H1 (cell line): ENCODE measurements around the gene ITGAE. TPM values are rescaled to one million over a fixed set of nuclear protein-coding genes. Genes with fewer than 3 reads are reported as not detected.

Source experiments
- CTCF ChIA-PET: fragments of 300-600 bp; sonication (Branson Sonifier 250); formaldehyde crosslinking; loops from one replicate; lab custom pipeline; 2021; ENCODE audit not compliant: partially characterized antibody; lab: Charles Lee
- POLR2A ChIA-PET: fragments of 300-600 bp; sonication (Branson Sonifier 250); formaldehyde crosslinking; loops from one replicate; lab custom pipeline; 2021; ENCODE audit warnings: inconsistent platforms; ENCODE audit not compliant: partially characterized antibody; lab: Charles Lee
- DNase-seq, 2 experiments: peaks; one replicate each; pipeline versions ENCODE4 v3.0.0 to v3.0.0-alpha.2; 2010 to 2022; ENCODE audit warnings: low spot score in 2 of 2, low read depth in 1 of 2, mixed read lengths in 1 of 2
- FAIRE-seq: peaks from 2 replicates; lab custom pipeline; 2011; peaks lifted over from hg19 to GRCh38; lab: Jason Lieb, UNC
- H2AFZ ChIP-seq: 2 replicates; pipeline ENCODE4 v1.8.1; 2012; ENCODE audit warnings: low read length, inconsistent platforms
- H2AK5ac ChIP-seq: 2 replicates; pipeline ENCODE4 v1.6.1; 2013; ENCODE audit warnings: low read depth, low read length
- H2BK120ac ChIP-seq: replicated peaks from 2 replicates; pipeline ENCODE3; 2013; ENCODE audit warnings: low read depth, low read length, inconsistent platforms
- H2BK12ac ChIP-seq: 2 replicates; pipeline ENCODE4 v1.6.1; 2013; ENCODE audit warnings: low read depth, low read length
- H2BK15ac ChIP-seq: 2 replicates; pipeline ENCODE4 v1.6.1; 2013; ENCODE audit warnings: low read length
- H2BK20ac ChIP-seq: 2 replicates; pipeline ENCODE4 v1.6.1; 2013; ENCODE audit warnings: low read length
- H2BK5ac ChIP-seq: 2 replicates; pipeline ENCODE4 v1.6.1; 2013; ENCODE audit warnings: low read depth, low read length
- H3K14ac ChIP-seq: 2 replicates; pipeline ENCODE4 v1.6.1; 2013; ENCODE audit warnings: inconsistent platforms; ENCODE audit not compliant: insufficient read length
- H3K18ac ChIP-seq: 2 replicates; pipeline ENCODE4 v1.6.1; 2013; ENCODE audit warnings: low read length; ENCODE audit errors: extremely low read depth
- H3K23ac ChIP-seq: 2 replicates; pipeline ENCODE4 v1.6.1; 2013; ENCODE audit warnings: inconsistent platforms; ENCODE audit not compliant: insufficient read length
- H3K23me2 ChIP-seq: 2 replicates; pipeline ENCODE4 v1.6.1; 2013; ENCODE audit warnings: low read depth, low read length
- H3K27ac ChIP-seq: 2 replicates; pipeline ENCODE4 v1.6.1; 2011; ENCODE audit warnings: low read depth, low read length, inconsistent platforms
- H3K27me3 ChIP-seq, 4 experiments: replicated peaks in 1 of 4; 1 replicate in 1 of 4; 2 replicates in 3 of 4; pipeline versions ENCODE4 v1.6.1 to v1.8.1; 2011 to 2013; ENCODE audit warnings: low read length in 3 of 4, mild to moderate bottlenecking in 3 of 4, inconsistent platforms in 2 of 4, mixed read lengths in 2 of 4, moderate library complexity in 1 of 4; ENCODE audit not compliant: control insufficient read depth in 3 of 4, insufficient read depth in 3 of 4; ENCODE audit errors: extremely low read depth in 1 of 4
- H3K36me3 ChIP-seq, 4 experiments: 2 replicates each; pipeline versions ENCODE4 v1.6.1 to v1.8.1; 2011 to 2013; ENCODE audit warnings: mild to moderate bottlenecking in 4 of 4, low read length in 3 of 4, moderate library complexity in 2 of 4, control low read depth in 1 of 4, inconsistent platforms in 1 of 4; ENCODE audit not compliant: insufficient read depth in 4 of 4, control insufficient read depth in 2 of 4
- H3K4ac ChIP-seq: replicated peaks from 2 replicates; pipeline ENCODE3; 2013; ENCODE audit warnings: low read length, low read depth, mixed read lengths, inconsistent platforms; ENCODE audit not compliant: insufficient read length
- H3K4me1 ChIP-seq, 4 experiments: replicated peaks in 1 of 4; 1 replicate in 1 of 4; 2 replicates in 3 of 4; pipeline versions ENCODE4 v1.6.1 to v1.8.1; 2011 to 2013; ENCODE audit warnings: low read length in 3 of 4, inconsistent platforms in 2 of 4, mixed read lengths in 1 of 4; ENCODE audit not compliant: insufficient read depth in 4 of 4, control insufficient read depth in 3 of 4
- H3K4me2 ChIP-seq, 2 experiments: 2 replicates each; pipeline versions ENCODE4 v1.6.1 to v1.8.1; 2011 to 2013; ENCODE audit warnings: low read depth in 2 of 2, low read length in 2 of 2, control low read depth in 1 of 2, inconsistent platforms in 1 of 2, mild to moderate bottlenecking in 1 of 2; ENCODE audit not compliant: insufficient read depth in 1 of 2
- H3K4me3 ChIP-seq, 4 experiments: fragments of 200-600, 300-600 bp in 1 of 4; sonication (generic), shearing (Covaris generic), sonication (Bioruptor Twin) in 1 of 4; 2 replicates each; pipeline versions ENCODE4 v1.5.1 to v1.8.1; 2011 to 2016; ENCODE audit warnings: low read length in 4 of 4, low read depth in 3 of 4, control low read depth in 2 of 4, inconsistent platforms in 2 of 4, mild to moderate bottlenecking in 2 of 4, mixed read lengths in 1 of 4, moderate library complexity in 1 of 4; ENCODE audit not compliant: insufficient read depth in 2 of 4; ENCODE audit errors: extremely low read depth in 1 of 4
- H3K56ac ChIP-seq: replicated peaks from 2 replicates; pipeline ENCODE3; 2013; ENCODE audit warnings: low read depth, mild to moderate bottlenecking, mixed read lengths, low read length, inconsistent platforms; ENCODE audit not compliant: insufficient read length
- H3K79me1 ChIP-seq: 2 replicates; pipeline ENCODE4 v1.6.1; 2013; ENCODE audit warnings: low read depth, low read length, control low read depth
- H3K79me2 ChIP-seq, 2 experiments: 2 replicates each; pipeline versions ENCODE4 v1.6.1 to v1.8.1; 2012 to 2013; ENCODE audit warnings: low read length in 2 of 2, mild to moderate bottlenecking in 2 of 2, inconsistent platforms in 1 of 2; ENCODE audit not compliant: insufficient read depth in 2 of 2, control insufficient read depth in 1 of 2
- H3K9ac ChIP-seq, 4 experiments: replicated peaks in 1 of 4; 1 replicate in 1 of 4; 2 replicates in 3 of 4; pipeline versions ENCODE4 v1.6.1 to v1.8.1; 2011 to 2013; ENCODE audit warnings: low read depth in 3 of 4, low read length in 3 of 4, control low read depth in 2 of 4, mild to moderate bottlenecking in 2 of 4, moderate library complexity in 2 of 4, inconsistent platforms in 1 of 4; ENCODE audit errors: extremely low read depth in 1 of 4
- H3K9me3 ChIP-seq, 2 experiments: 2 replicates each; pipeline versions ENCODE4 v1.6.1 to v1.8.1; 2012 to 2013; ENCODE audit warnings: mild to moderate bottlenecking in 2 of 2, moderate library complexity in 2 of 2, control low read depth in 1 of 2, inconsistent platforms in 1 of 2, low read depth in 1 of 2, low read length in 1 of 2, mixed read lengths in 1 of 2; ENCODE audit not compliant: insufficient read depth in 2 of 2
- H4K20me1 ChIP-seq, 2 experiments: replicated peaks in 1 of 2; 2 replicates each; pipeline versions ENCODE3 to v1.8.1; 2011 to 2013; ENCODE audit warnings: inconsistent platforms in 2 of 2, low read length in 2 of 2, mild to moderate bottlenecking in 1 of 2; ENCODE audit not compliant: insufficient read depth in 2 of 2, control insufficient read depth in 1 of 2
- H4K5ac ChIP-seq: 2 replicates; pipeline ENCODE4 v1.6.1; 2013; ENCODE audit warnings: low read length, low read depth, mixed read lengths, inconsistent platforms; ENCODE audit not compliant: insufficient read length
- H4K8ac ChIP-seq: 2 replicates; pipeline ENCODE4 v1.8.0; 2013; ENCODE audit warnings: mild to moderate bottlenecking, moderate library complexity, low read length, inconsistent platforms; ENCODE audit not compliant: insufficient read depth; ENCODE audit errors: extremely low read depth
- H4K91ac ChIP-seq: replicated peaks from 2 replicates; pipeline ENCODE3; 2013; ENCODE audit warnings: low read length, mixed read lengths, inconsistent platforms; ENCODE audit not compliant: insufficient read length
- ASH2L ChIP-seq: fragments of 200-600, 300-600 bp; sonication (generic); IDR thresholded peaks from one replicate; pipeline ENCODE4 v1.7.1; 2017; ENCODE audit warnings: low read length
- BRCA1 ChIP-seq: IDR thresholded peaks from 2 replicates; pipeline ENCODE4 v1.6.1; 2012; ENCODE audit warnings: low read depth, low read length, improper control_type of control experiment
- FOSL1 ChIP-seq: IDR thresholded peaks from 2 replicates; pipeline ENCODE4 v1.6.1; 2011; ENCODE audit warnings: mild to moderate bottlenecking, low read depth, low read length, moderate library complexity; ENCODE audit not compliant: insufficient read depth
- NANOG ChIP-seq: IDR thresholded peaks from 2 replicates; pipeline ENCODE4 v1.6.1; 2011; ENCODE audit warnings: low read length, low read depth, mild to moderate bottlenecking, inconsistent platforms; ENCODE audit not compliant: insufficient read depth, poor library complexity, severe bottlenecking
- RNF2 ChIP-seq: fragments of 200-900, 300-1000 bp; sonication (generic); IDR thresholded peaks from 2 replicates; pipeline ENCODE4 v1.7.1; 2016; ENCODE audit warnings: borderline replicate concordance, low read depth, mild to moderate bottlenecking, antibody characterized with exemption, low read length; ENCODE audit not compliant: poor library complexity, severe bottlenecking; ENCODE audit errors: missing control alignments
- WGBS, 2 experiments: shearing (Covaris generic) in 1 of 2; methylation state at CpG; one replicate each; pipeline versions ENCODE4 v1.1.6 to v1.1.7; 2013 to 2015; ENCODE audit warnings: low lambda C conversion rate in 2 of 2, mixed read lengths in 2 of 2, inconsistent platforms in 1 of 2, low coverage in 1 of 2, missing lambda C conversion rate in 1 of 2; ENCODE audit not compliant: insufficient replicate concordance in 2 of 2, insufficient coverage in 1 of 2, insufficient read length in 1 of 2; ENCODE audit errors: extremely low coverage in 1 of 2, missing lambda C conversion rate in 1 of 2; 5-methylcytosine and 5-hydroxymethylcytosine counted together
- polyA plus RNA-seq, 7 experiments: library from polyadenylated mRNA; depleted of rRNA in 3 of 7; stranded (reverse) in 5 of 7; unstranded in 2 of 7; fragments of >200 nt in 5 of 7; fragments of 200-250 nt in 2 of 7; gene quantifications; 1 replicate in 5 of 7; 2 replicates in 1 of 7; 4 replicates in 1 of 7; pipeline versions ENCODE4 v1.2.1 to v1.2.3, GENCODE V29; 2011 to 2013; ENCODE audit warnings: missing spikeins in 2 of 7, mixed read lengths in 2 of 7
- total RNA-seq: library from RNA; stranded (reverse); fragmentation: NEBNext Ultra II Directional; extraction: Animal tissue kit (Norgen Biotek cat#: 25700); gene quantifications from 2 replicates; pipeline ENCODE4 v1.2.1, GENCODE V29; 2021

Gene ITGAE
- total and polyA plus RNA-seq, 2 of the 8 experiments (the other 6 are each of a cell fraction or from before 2014, with no cell fraction given) = 23.2 to 43.1 TPM

DNA sequence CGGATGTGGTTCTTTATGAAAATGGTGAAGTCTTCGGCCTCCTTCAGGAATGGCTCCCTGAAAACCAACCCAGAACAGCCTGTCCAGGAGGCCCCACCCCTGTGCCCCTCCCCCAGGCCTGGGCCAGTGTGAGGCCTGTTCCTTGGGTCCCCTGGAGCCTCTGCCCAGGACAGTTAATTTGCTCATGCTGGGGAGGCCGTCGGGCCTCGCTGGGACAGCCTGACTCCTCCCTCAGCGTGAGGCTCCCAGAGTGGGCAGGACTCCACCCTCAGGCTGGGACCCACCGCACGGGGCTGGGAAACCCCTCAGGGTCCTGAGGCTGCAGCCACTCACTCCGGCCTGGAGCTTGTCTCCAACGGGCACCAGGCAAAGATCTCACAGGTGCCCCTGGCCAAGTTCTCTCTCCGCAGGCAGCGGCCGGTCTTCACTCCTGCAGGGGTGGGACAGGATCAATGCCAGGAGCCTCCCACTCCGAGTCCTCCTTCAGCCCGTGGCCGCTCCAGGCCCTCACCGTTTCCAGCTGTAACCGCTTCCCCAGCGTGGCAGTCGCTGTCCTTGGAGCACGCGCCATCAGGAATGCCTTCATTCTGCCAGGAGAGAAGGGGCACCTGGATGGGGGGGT, 110.8 kb downstream of the ITGAE start:
- no peak overlapping the region for H3K27ac ChIP-seq
- peaks cover 3% of the 10 kb centered on the region; the same call in 1 of the 2 replicates for H3K23me2 ChIP-seq
- H2BK5ac ChIP-seq = no peak overlapping the region
- no peaks in the 10 kb centered on the region for H3K79me1 ChIP-seq
- H4K20me1 ChIP-seq = peaks cover 0 to 8% of the 10 kb centered on the region in 2 experiments
- H4K8ac ChIP-seq = no peak overlapping the region; the same call in 1 of the 2 replicates
- no peak overlapping the region for H2BK20ac ChIP-seq
- no peak overlapping the region for H3K56ac ChIP-seq
- no peak overlapping the region for H3K4me3 ChIP-seq
- no peak overlapping the region for H3K14ac ChIP-seq
- H3K9me3 ChIP-seq = no peaks in the 10 kb centered on the region
- FAIRE-seq = no peak
- no peak overlapping the region for H4K5ac ChIP-seq
- no peak overlapping the region for H2BK120ac ChIP-seq
- POLR2A ChIA-PET = interaction anchor here (0.6 to 0.7 kb wide), 2 partner anchors 28 to 54 kb away, joined by 3 read pairs; partner anchors contain the start of gene SHPK
- no peak overlapping the region for H3K18ac ChIP-seq
- no peak overlapping the region for H2AK5ac ChIP-seq
- 95% methylated on average over 21 of the region's 22 CpGs; no CpG with 5 or more reads in 1 of the 2 experiments for WGBS, 2 experiments
- no peak overlapping the region for H2AFZ ChIP-seq
- CTCF ChIA-PET = interaction anchor here (1.1 to 3.3 kb wide), 4 partner anchors 11 to 48 kb away, joined by 3 to 29 read pairs (median 14); no protein-coding TSS in a partner anchor
- H3K9ac ChIP-seq = no peak overlapping the region
- no peaks in the 10 kb centered on the region for H3K36me3 ChIP-seq
- H3K23ac ChIP-seq = no peak overlapping the region
- H3K4me1 ChIP-seq = peaks cover 0 to 10% (median 5%) of the 10 kb centered on the region in 4 experiments; a peak in 5 of 7 replicates
- H3K4ac ChIP-seq = no peak overlapping the region
- H2BK15ac ChIP-seq = no peak overlapping the region
- H3K79me2 ChIP-seq = no peaks in the 10 kb centered on the region
- TF ChIP-seq BRCA1 (no peak), NANOG (no peak), FOSL1 (no peak), ASH2L (no peak), RNF2 (no peak)
- no peak overlapping the region for H3K4me2 ChIP-seq
- peaks cover 0 to 7% (median 4%) of the 10 kb centered on the region in 4 experiments; a peak in 5 of 7 replicates for H3K27me3 ChIP-seq
- H4K91ac ChIP-seq = no peak overlapping the region
- no peak overlapping the region for H2BK12ac ChIP-seq
- peak in 1 of 2 experiments; percentile 48 for DNase-seq
